ENCODE results near the gene ZBTB38.

The ZBTB38 gene, protein sequence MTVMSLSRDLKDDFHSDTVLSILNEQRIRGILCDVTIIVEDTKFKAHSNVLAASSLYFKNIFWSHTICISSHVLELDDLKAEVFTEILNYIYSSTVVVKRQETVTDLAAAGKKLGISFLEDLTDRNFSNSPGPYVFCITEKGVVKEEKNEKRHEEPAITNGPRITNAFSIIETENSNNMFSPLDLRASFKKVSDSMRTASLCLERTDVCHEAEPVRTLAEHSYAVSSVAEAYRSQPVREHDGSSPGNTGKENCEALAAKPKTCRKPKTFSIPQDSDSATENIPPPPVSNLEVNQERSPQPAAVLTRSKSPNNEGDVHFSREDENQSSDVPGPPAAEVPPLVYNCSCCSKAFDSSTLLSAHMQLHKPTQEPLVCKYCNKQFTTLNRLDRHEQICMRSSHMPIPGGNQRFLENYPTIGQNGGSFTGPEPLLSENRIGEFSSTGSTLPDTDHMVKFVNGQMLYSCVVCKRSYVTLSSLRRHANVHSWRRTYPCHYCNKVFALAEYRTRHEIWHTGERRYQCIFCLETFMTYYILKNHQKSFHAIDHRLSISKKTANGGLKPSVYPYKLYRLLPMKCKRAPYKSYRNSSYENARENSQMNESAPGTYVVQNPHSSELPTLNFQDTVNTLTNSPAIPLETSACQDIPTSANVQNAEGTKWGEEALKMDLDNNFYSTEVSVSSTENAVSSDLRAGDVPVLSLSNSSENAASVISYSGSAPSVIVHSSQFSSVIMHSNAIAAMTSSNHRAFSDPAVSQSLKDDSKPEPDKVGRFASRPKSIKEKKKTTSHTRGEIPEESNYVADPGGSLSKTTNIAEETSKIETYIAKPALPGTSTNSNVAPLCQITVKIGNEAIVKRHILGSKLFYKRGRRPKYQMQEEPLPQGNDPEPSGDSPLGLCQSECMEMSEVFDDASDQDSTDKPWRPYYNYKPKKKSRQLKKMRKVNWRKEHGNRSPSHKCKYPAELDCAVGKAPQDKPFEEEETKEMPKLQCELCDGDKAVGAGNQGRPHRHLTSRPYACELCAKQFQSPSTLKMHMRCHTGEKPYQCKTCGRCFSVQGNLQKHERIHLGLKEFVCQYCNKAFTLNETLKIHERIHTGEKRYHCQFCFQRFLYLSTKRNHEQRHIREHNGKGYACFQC (N-terminal part only)
- total RNA-seq, result 77.8 to 131 (median 108) reads per million in 3 donors

DNA sequence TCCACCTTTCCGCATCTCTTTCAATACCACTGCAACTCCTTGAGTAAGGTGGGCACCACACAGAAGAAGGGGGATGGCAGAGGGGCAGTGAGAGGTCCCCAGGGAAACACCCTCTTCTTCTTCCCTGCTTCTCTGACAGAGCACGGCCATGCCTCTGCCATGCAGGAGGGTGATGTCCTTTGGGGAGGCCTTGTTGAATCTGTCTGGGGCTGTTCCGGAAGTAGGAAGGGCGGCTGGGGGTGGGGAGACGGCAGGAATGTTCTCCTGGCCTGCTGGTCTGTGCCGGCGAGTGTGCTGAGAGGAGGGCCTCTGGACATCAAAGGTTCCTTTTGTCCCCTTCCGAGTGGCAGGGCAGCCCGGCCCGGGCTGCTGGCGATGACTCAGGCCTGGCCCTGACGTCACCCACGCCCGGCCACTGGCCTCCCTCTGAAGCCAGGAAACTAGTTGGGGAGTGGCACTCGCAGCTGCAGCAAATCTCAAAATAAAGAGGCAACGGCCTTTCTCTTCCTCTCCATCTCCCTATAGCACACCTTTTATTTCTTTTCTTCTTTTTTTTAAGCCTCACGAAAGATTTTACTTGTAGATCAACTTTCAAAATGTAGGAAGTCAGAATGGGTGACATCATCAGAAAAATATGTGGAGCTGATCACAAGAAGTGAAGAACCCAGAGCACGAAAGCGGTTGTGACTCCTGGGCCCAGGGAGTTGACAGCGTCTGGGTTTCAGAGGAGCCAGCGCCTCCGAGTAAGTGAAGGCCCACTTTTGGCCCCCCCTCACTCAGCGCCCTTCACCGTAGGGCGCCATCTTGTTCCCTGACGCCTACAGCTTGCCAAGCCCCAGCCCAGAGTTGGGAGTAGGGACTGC lies at the start of gene ZBTB38:
ZBTB38 (plus strand) TSS at position 443 of the 863 bp plus-strand sequence. CDS start 73,885 bp downstream, outside the sequence.
- H3K4me1 ChIP-seq (ENCODE audit: control insufficient read depth, insufficient read depth, low read length, poor library complexity, severe bottlenecking), result no peaks in the 10 kb centered on the region
- no peaks in the 10 kb centered on the region for H3K27me3 ChIP-seq (replicated peaks; ENCODE audit: control insufficient read depth, insufficient read depth, low read length, poor library complexity, severe bottlenecking)
- H3K36me3 ChIP-seq (ENCODE audit: control insufficient read depth, insufficient read depth, low read length), result no peaks in the 10 kb centered on the region
- H3K27ac ChIP-seq (ENCODE audit: insufficient read depth, low read length, poor library complexity, severe bottlenecking), result no peak within 1 kb of the TSS
- DNase-seq, result no peak
- H3K4me3 ChIP-seq (ENCODE audit: insufficient read depth, low read depth, low read length, poor library complexity, severe bottlenecking), result no peak within 1 kb of the TSS
- H3K9me3 ChIP-seq (ENCODE audit: control insufficient read depth, low read length), result no peaks in the 10 kb centered on the region

DNA sequence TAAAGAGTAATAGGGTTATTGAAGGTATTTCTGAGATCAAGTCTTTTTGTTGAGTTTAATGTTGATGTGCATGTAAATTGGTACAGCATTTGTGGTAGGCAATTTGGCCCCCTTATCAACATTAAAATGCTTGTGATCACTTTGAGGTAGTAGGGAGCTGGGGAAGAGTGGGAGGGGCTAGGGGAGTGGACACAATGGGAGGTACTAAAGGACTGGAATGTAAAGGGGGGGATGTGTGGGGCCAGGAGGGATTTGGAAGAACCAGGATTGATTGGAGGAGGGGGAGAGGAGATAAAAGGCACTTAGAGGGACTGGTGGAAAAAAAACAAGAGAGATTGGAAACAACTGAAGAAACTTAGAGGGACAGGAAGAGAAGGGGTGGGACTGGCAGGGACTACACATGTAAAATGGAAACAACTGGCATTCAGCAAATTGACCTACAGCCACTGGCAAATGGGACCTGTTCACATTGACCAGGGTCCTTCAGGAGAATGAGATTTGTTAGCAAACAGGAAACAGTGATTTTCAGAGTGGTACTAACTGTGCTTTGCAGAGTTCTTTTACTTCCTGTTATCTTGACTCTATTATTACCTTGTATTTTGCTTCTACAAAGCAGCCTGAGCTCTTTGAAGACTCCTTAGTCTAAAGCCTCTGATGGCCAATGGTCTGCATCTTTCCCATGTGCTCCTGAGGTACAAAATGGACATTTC lies 47.8 kb upstream of the ZBTB38 start:
- H3K4me3 ChIP-seq (ENCODE audit: insufficient read depth, low read depth, low read length, poor library complexity, severe bottlenecking), result peak overlapping the region; percentile 27
- H3K4me1 ChIP-seq (ENCODE audit: control insufficient read depth, insufficient read depth, low read length, poor library complexity, severe bottlenecking), result peaks cover 14% of the 10 kb centered on the region
- no peaks in the 10 kb centered on the region for H3K9me3 ChIP-seq (ENCODE audit: control insufficient read depth, low read length)
- H3K27me3 ChIP-seq (replicated peaks; ENCODE audit: control insufficient read depth, insufficient read depth, low read length, poor library complexity, severe bottlenecking), result no peaks in the 10 kb centered on the region
- H3K36me3 ChIP-seq (ENCODE audit: control insufficient read depth, insufficient read depth, low read length), result no peaks in the 10 kb centered on the region
- no peak overlapping the region for H3K27ac ChIP-seq (ENCODE audit: insufficient read depth, low read length, poor library complexity, severe bottlenecking)
- DNase-seq, result no peak

DNA sequence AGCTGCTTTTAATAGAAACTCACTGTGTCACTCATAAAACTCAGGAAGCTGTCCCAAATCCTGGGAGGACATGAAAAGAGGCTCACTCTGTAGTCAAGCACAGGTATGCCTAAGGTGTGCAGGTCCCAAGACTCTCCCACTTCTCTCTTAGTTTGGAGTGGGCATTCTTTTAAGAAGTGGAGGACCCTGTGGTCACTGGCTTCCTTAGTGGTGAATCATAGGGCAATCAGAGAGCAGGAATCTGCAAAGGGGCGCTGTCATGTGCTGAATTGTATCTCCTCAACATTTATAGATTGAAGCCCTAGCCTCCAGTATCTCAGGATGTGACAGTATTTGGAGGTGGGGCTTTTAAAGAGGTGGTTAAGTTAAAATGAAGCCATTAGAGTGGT lies 47.2 kb upstream of the ZBTB38 start:
- Histone ChIP-seq H3K4me3 (ENCODE audit: insufficient read depth, low read depth, low read length, poor library complexity, severe bottlenecking) (peak overlapping the region; percentile 27), H3K27me3 (replicated peaks; ENCODE audit: control insufficient read depth, insufficient read depth, low read length, poor library complexity, severe bottlenecking) (no peaks in the 10 kb centered on the region), H3K36me3 (ENCODE audit: control insufficient read depth, insufficient read depth, low read length) (no peaks in the 10 kb centered on the region), H3K4me1 (ENCODE audit: control insufficient read depth, insufficient read depth, low read length, poor library complexity, severe bottlenecking) (peaks cover 14% of the 10 kb centered on the region), H3K9me3 (ENCODE audit: control insufficient read depth, low read length) (no peaks in the 10 kb centered on the region), H3K27ac (ENCODE audit: insufficient read depth, low read length, poor library complexity, severe bottlenecking) (no peak overlapping the region)
- DNase-seq, result no peak

DNA sequence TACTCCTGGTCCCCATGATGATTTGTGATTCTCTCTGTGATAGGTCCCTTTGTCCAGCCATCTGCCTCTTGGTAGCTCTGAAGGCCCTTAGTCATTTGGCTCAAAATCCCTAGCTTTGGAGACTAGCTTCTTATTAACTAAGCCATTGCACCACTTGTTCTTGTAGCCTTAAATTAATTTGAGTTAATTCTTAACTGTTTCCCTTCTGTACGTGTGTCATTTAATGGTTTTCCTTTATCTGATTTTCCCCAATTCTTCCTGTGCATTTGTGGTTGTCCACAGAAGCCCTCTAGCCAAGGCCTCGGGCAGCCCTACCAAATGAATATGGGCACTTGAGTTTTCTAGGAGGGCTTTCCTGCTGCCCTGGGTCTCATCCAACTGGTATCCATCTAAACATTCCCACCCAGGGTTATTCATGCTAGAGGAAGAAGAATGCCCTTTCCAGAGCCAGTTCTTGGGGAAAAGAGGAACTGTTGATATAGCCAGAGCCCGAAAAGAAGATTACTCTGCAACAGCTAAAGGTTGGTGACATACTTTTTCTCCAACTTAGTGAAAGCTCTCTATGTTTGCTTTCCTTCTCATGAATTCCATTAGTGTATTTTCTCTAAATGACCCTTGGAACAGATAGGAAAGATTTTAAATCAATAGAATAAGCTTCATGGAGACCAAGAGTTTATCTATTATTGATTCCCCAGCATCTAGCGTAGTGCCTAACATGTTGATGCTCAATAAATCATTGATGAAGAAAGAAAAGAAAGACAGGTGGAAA lies 44.2 kb upstream of the ZBTB38 start:
- Histone ChIP-seq H3K4me3 (ENCODE audit: insufficient read depth, low read depth, low read length, poor library complexity, severe bottlenecking) (no peak overlapping the region), H3K9me3 (ENCODE audit: control insufficient read depth, low read length) (no peaks in the 10 kb centered on the region)
- no peak for DNase-seq

DNA sequence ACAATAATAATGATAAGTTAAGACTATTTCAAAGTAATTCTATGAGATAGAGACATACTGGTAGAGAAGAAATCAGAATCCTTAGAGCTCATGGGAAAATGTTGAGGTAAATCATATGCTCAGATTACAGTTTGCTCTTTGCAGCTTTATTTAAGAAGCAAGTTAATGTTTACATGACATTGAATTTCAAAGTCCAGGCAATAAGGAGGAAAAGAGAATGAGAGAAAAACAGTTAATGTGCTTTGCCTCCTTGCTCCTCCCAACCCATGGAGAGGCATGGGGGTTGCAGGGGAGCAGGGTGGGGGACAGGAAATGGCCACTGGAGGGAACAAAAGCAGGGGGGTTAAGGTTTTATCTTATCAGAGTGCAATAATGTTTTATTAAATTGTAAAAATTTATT lies 42.2 kb upstream of the ZBTB38 start:
- Histone ChIP-seq H3K27me3 (replicated peaks; ENCODE audit: control insufficient read depth, insufficient read depth, low read length, poor library complexity, severe bottlenecking) (no peaks in the 10 kb centered on the region), H3K4me3 (ENCODE audit: insufficient read depth, low read depth, low read length, poor library complexity, severe bottlenecking) (no peak overlapping the region)

More for the DNA sequence above, 44.2 kb upstream of the ZBTB38 start:
- Histone ChIP-seq H3K36me3 (ENCODE audit: control insufficient read depth, insufficient read depth, low read length) (no peaks in the 10 kb centered on the region), H3K4me1 (ENCODE audit: control insufficient read depth, insufficient read depth, low read length, poor library complexity, severe bottlenecking) (peaks cover 14% of the 10 kb centered on the region), H3K27me3 (replicated peaks; ENCODE audit: control insufficient read depth, insufficient read depth, low read length, poor library complexity, severe bottlenecking) (no peaks in the 10 kb centered on the region), H3K27ac (ENCODE audit: insufficient read depth, low read length, poor library complexity, severe bottlenecking) (no peak overlapping the region)

DNA sequence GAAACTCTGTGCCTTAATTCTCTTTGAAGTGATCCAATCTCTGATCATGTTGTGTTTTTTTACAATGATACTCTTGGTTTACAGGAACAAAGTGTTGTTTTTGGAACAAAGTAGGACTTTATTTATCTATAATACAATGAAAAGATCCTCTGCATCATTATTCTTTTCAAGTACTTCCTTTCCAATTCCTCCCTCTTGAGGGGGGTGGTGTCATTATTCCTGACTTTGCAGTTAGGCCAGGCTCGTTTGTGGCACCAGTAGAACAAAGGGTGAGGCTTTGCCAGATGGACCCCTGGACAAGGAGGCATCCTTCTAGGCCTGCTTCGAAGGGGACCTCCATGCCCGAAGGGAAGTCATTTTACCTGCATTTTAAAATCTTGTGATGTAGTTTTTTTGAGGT lies 41.7 kb upstream of the ZBTB38 start:
- no peaks in the 10 kb centered on the region for H3K9me3 ChIP-seq (ENCODE audit: control insufficient read depth, low read length)
- H3K27me3 ChIP-seq (replicated peaks; ENCODE audit: control insufficient read depth, insufficient read depth, low read length, poor library complexity, severe bottlenecking), result no peaks in the 10 kb centered on the region
- H3K4me3 ChIP-seq (ENCODE audit: insufficient read depth, low read depth, low read length, poor library complexity, severe bottlenecking), result no peak overlapping the region
- no peak for DNase-seq
- no peaks in the 10 kb centered on the region for H3K36me3 ChIP-seq (ENCODE audit: control insufficient read depth, insufficient read depth, low read length)
- H3K27ac ChIP-seq (ENCODE audit: insufficient read depth, low read length, poor library complexity, severe bottlenecking), result no peak overlapping the region
- peaks cover 3% of the 10 kb centered on the region for H3K4me1 ChIP-seq (ENCODE audit: control insufficient read depth, insufficient read depth, low read length, poor library complexity, severe bottlenecking)

More for the DNA sequence above, 42.2 kb upstream of the ZBTB38 start:
- no peak overlapping the region for H3K27ac ChIP-seq (ENCODE audit: insufficient read depth, low read length, poor library complexity, severe bottlenecking)
- H3K36me3 ChIP-seq (ENCODE audit: control insufficient read depth, insufficient read depth, low read length), result no peaks in the 10 kb centered on the region
- no peak for DNase-seq
- H3K4me1 ChIP-seq (ENCODE audit: control insufficient read depth, insufficient read depth, low read length, poor library complexity, severe bottlenecking), result peaks cover 5% of the 10 kb centered on the region
- H3K9me3 ChIP-seq (ENCODE audit: control insufficient read depth, low read length), result no peaks in the 10 kb centered on the region

DNA sequence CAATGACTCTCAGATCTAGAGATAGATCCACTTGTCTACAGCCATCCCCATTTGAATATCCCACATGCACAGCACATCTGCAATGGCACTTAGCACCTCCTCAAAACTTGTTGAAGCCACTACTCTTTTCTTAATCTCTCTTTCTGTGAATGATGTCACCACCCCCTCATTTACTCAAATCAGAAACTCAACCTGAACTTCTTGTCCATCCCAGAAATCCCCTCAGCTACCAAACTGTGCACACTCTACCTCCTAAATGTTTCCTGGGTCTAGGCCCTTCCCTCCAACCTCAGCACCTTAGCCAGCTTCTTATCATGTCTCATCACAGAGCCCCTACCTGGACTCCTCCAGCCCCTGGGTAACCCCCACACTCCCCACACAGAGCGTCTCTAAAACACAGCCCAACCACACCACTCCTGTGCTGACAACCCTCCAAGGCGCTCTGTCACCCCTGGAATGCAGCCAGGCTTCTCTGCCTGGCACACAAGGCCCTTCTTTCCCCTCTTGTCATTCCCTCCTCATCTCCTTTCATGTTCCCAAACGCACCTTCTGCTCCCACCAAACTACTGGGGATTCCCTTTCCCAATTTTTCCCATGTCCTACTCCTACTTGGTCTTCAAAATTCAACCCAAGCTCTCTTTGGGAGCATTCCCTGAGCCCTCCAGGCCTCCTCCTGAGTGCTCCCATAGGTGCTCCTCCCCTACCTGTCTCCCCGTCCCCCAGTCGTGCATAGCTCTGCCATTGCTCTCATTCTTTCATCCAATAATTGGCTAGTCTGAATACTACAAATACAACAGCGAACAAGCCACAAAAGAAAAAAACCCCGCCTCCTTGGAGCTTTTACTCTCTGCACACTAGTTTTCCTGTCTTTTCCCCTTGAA lies 39.8 kb upstream of the ZBTB38 start:
- Histone ChIP-seq H3K36me3 (ENCODE audit: control insufficient read depth, insufficient read depth, low read length) (no peaks in the 10 kb centered on the region), H3K27me3 (replicated peaks; ENCODE audit: control insufficient read depth, insufficient read depth, low read length, poor library complexity, severe bottlenecking) (no peaks in the 10 kb centered on the region), H3K4me3 (ENCODE audit: insufficient read depth, low read depth, low read length, poor library complexity, severe bottlenecking) (no peak overlapping the region), H3K4me1 (ENCODE audit: control insufficient read depth, insufficient read depth, low read length, poor library complexity, severe bottlenecking) (no peaks in the 10 kb centered on the region), H3K27ac (ENCODE audit: insufficient read depth, low read length, poor library complexity, severe bottlenecking) (no peak overlapping the region), H3K9me3 (ENCODE audit: control insufficient read depth, low read length) (no peaks in the 10 kb centered on the region)
- no peak for DNase-seq

DNA sequence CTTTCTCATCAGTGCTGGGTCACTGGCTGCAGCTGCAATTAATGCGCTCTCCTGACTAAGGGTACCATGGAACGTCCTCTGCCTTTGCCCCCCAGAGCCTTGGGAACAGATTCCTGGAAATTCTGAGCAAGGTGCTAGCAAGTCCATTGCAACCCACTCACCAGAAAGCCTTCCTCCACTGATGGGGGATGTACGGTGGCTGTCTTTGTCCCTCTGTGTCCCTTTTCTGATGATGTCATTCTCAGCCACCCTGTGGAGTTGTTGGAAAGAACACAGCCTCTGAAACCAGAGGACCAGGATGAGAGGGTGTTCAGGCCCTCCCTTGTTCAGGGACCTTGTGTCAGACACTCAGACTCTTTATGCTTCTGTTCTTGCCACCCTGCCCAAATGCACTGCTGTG lies 38.1 kb upstream of the ZBTB38 start:
- H3K4me3 ChIP-seq (ENCODE audit: insufficient read depth, low read depth, low read length, poor library complexity, severe bottlenecking), result no peak overlapping the region
- H3K27me3 ChIP-seq (replicated peaks; ENCODE audit: control insufficient read depth, insufficient read depth, low read length, poor library complexity, severe bottlenecking), result no peaks in the 10 kb centered on the region
- no peaks in the 10 kb centered on the region for H3K36me3 ChIP-seq (ENCODE audit: control insufficient read depth, insufficient read depth, low read length)
- no peaks in the 10 kb centered on the region for H3K9me3 ChIP-seq (ENCODE audit: control insufficient read depth, low read length)
- no peak overlapping the region for H3K27ac ChIP-seq (ENCODE audit: insufficient read depth, low read length, poor library complexity, severe bottlenecking)
- H3K4me1 ChIP-seq (ENCODE audit: control insufficient read depth, insufficient read depth, low read length, poor library complexity, severe bottlenecking), result no peaks in the 10 kb centered on the region
- DNase-seq, result no peak
